Kidney epithelial cell (primary cell): ENCODE measurements around the gene HDAC1. TPM values are rescaled to one million over a fixed set of nuclear protein-coding genes. Genes with fewer than 3 reads are reported as not detected.
A peak's percentile ranks its signal among the peaks of the same experiment; 100 is the strongest.
"Not testable (repeated sequence)": the region's sequence is repeated elsewhere in the genome, so short reads cannot be mapped to it uniquely, and the experiment has no call there.

ENCODE experiments used
- DNase-seq: peaks from one replicate; pipeline ENCODE4 v3.0.0-alpha.2; 2010; ENCODE audit warnings: low read depth
- H3K27me3 ChIP-seq: 2 replicates; pipeline ENCODE4 v1.6.0; 2011; ENCODE audit warnings: low read length; ENCODE audit not compliant: control insufficient read depth, insufficient read depth
- H3K36me3 ChIP-seq: 2 replicates; pipeline ENCODE4 v1.5.1; 2011; ENCODE audit warnings: low read length; ENCODE audit not compliant: control insufficient read depth, insufficient read depth
- H3K4me3 ChIP-seq: 2 replicates; pipeline ENCODE4 v1.5.1; 2011; ENCODE audit warnings: low read depth, mild to moderate bottlenecking, control low read depth, low read length
- total RNA-seq: library from RNA; depleted of rRNA; stranded (reverse); fragments of >200 nt; gene quantifications from 2 replicates; pipeline ENCODE4 v1.2.3, GENCODE V29; 2015
- TF ChIP-seq, protein P1 (sequence below): IDR thresholded peaks from 2 replicates; pipeline ENCODE4 v1.5.1; 2011; ENCODE audit warnings: mild to moderate bottlenecking, moderate library complexity, low read length, control low read depth, inconsistent platforms; ENCODE audit not compliant: insufficient read depth, poor library complexity, severe bottlenecking

Gene HDAC1
- total RNA-seq, 1 donor from 2014 or later = 85.7 TPM

- no peaks in the 10 kb centered on the region for H3K36me3 ChIP-seq
- no peaks in the 10 kb centered on the region for H3K27me3 ChIP-seq
- DNase-seq = no peak
- TF ChIP-seq, protein P1, sequence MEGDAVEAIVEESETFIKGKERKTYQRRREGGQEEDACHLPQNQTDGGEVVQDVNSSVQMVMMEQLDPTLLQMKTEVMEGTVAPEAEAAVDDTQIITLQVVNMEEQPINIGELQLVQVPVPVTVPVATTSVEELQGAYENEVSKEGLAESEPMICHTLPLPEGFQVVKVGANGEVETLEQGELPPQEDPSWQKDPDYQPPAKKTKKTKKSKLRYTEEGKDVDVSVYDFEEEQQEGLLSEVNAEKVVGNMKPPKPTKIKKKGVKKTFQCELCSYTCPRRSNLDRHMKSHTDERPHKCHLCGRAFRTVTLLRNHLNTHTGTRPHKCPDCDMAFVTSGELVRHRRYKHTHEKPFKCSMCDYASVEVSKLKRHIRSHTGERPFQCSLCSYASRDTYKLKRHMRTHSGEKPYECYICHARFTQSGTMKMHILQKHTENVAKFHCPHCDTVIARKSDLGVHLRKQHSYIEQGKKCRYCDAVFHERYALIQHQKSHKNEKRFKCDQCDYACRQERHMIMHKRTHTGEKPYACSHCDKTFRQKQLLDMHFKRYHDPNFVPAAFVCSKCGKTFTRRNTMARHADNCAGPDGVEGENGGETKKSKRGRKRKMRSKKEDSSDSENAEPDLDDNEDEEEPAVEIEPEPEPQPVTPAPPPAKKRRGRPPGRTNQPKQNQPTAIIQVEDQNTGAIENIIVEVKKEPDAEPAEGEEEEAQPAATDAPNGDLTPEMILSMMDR = no peak
- no peak overlapping the region for H3K4me3 ChIP-seq
These were observed 5.1 kb upstream of the HDAC1 start for GRCh38 chr1:32286763-32287162.

- Histone ChIP-seq H3K27me3 (no peaks in the 10 kb centered on the region), H3K4me3 (no peak overlapping the region), H3K36me3 (no peaks in the 10 kb centered on the region)
- TF ChIP-seq, protein P1 = no peak
- DNase-seq = no peak
These were observed 2.6 kb upstream of the HDAC1 start for GRCh38 chr1:32289256-32289655.

DNA sequence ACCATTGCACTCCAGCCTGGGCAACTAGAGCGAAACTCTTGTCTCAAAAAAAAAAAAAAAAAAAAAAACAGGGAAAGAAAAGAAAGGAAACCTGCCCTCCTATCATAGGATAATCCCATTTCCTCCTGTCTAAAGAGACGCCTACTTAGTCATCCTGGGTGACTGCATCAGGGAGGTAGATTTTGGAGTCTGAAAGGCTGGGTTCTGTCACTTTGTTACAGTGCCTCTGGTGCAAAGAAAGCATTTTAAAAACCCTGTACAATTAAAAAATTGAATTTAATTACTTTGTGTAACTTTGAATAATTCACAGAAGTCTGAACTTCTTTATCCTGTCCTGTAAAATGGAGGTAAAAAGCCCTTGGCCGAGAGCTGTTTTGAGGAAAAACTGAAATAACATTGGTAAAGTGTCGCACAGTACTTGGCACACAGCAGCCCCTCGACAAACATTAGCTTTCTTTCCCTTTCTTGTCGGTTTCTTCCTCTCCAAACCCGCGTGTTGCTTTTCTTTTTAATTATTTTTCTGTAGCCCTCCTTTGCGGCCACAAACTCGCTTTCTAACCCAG is 657 bp upstream of the HDAC1 start:
- no peaks in the 10 kb centered on the region for H3K27me3 ChIP-seq
- H3K4me3 ChIP-seq = peak overlapping the region; percentile 86
- DNase-seq = no peak
- TF ChIP-seq, protein P1 = no peak
- no peaks in the 10 kb centered on the region for H3K36me3 ChIP-seq

- not testable (repeated sequence) for H3K36me3 ChIP-seq, H3K27me3 ChIP-seq, DNase-seq, H3K4me3 ChIP-seq
These were observed 6.3 kb downstream of the HDAC1 start for GRCh38 chr1:32298211-32298610.

DNA sequence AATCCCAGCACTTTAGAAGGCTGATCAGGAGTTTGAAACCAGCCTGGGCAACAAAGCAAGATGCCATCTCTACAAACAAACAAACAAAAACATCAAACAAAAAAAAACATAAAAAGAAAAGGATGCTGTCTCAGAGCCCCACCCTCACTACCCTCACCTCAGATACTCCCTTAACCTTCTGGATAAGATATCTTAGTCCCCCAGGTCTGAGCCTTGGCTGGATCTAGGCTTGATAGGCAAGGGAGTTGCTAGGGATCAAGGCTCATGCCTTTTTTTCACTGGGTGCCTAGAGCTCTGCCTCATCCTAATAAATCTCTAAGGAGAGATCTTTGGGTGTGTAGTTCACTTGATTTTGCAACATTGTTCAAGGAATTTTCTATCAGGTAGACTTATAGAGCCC is 7.4 kb downstream of the HDAC1 start:
- no peaks in the 10 kb centered on the region for H3K27me3 ChIP-seq
- TF ChIP-seq, protein P1 = no peak

DNA sequence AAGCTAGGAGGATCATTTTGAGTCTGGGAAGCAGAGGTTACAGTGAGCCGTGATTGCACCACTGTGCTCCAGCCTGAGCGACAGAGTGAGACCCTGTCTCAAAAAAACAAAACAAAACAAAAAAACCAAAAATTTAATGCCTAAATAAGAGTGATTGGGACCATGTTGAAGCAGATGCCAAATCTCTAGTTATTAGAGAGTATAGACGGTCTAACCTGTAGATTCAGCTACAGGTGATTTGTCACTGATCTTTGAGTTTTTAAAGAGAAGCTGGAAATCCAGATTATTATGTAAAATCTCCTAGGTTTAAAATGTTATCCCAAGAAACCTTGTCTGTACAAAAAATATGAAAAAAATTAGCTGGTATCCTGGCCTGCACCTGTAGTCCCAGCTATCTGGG is 11.5 kb downstream of the HDAC1 start:
- DNase-seq = no peak
- TF ChIP-seq, protein P1 = no peak
- no peaks in the 10 kb centered on the region for H3K36me3 ChIP-seq
- no peaks in the 10 kb centered on the region for H3K27me3 ChIP-seq
- H3K4me3 ChIP-seq = no peak overlapping the region

More for the DNA sequence above, 7.4 kb downstream of the HDAC1 start:
- Histone ChIP-seq H3K4me3 (no peak overlapping the region), H3K36me3 (no peaks in the 10 kb centered on the region)
- no peak for DNase-seq
